GM23338 (cell line): Measurements from ENCODE around the gene C6orf120. TPM values are rescaled to one million over a fixed set of nuclear protein-coding genes. Genes with fewer than 3 reads are reported as not detected.
"Not testable (repeated sequence)": the region's sequence is repeated elsewhere in the genome, so short reads cannot be mapped to it uniquely, and the experiment has no call there.

Experiments used
- ATAC-seq: fragments of 200-7000 bp; cut with Tn5 transposase; 3 replicates; pipeline ENCODE4 v1.9.1; 2020
- DNase-seq: peaks from one replicate; pipeline ENCODE4 v3.0.0-alpha.2; 2015; ENCODE audit warnings: low spot score
- H2AFZ ChIP-seq: fragments of 200-600 bp; sonication (generic); 2 replicates; pipeline ENCODE4 v1.8.0; 2016; ENCODE audit warnings: antibody characterized with exemption, mild to moderate bottlenecking, moderate library complexity
- H3F3A ChIP-seq: fragments of 200-600 bp; sonication (generic); replicated peaks from 2 replicates; pipeline ENCODE4 v1.8.0; 2017; ENCODE audit warnings: antibody characterized with exemption, mixed run types, low read depth
- H3K27ac ChIP-seq: fragments of 200-600 bp; sonication (generic); 2 replicates; pipeline ENCODE4 v1.6.1; 2016; ENCODE audit warnings: low read depth
- H3K27me3 ChIP-seq: fragments of 200-600 bp; sonication (generic); 2 replicates; pipeline ENCODE4 v1.8.0; 2016; ENCODE audit warnings: mild to moderate bottlenecking, mixed run types, moderate library complexity; ENCODE audit not compliant: insufficient read depth
- H3K36me3 ChIP-seq: fragments of 200-600 bp; sonication (generic); 2 replicates; pipeline ENCODE4 v1.8.0; 2016; ENCODE audit warnings: mild to moderate bottlenecking; ENCODE audit not compliant: insufficient read depth
- H3K4me1 ChIP-seq: fragments of 200-600 bp; sonication (generic); 2 replicates; pipeline ENCODE4 v1.8.0; 2016; ENCODE audit warnings: mild to moderate bottlenecking, moderate library complexity; ENCODE audit not compliant: insufficient read depth
- H3K4me2 ChIP-seq: fragments of 200-600 bp; sonication (generic); 2 replicates; pipeline ENCODE4 v1.7.1; 2017; ENCODE audit warnings: mixed run types
- H3K4me3 ChIP-seq: fragments of 200-600 bp; sonication (generic); 2 replicates; pipeline ENCODE4 v1.6.1; 2016; ENCODE audit warnings: mixed run types
- H3K79me2 ChIP-seq: fragments of 200-600 bp; sonication (generic); replicated peaks from 2 replicates; pipeline ENCODE4 v1.8.0; 2017; ENCODE audit warnings: mild to moderate bottlenecking; ENCODE audit not compliant: insufficient read depth
- H3K9me2 ChIP-seq: fragments of 200-600 bp; sonication (generic); 2 replicates; pipeline ENCODE4 v1.8.0; 2017; ENCODE audit not compliant: insufficient read depth
- H4K20me1 ChIP-seq: fragments of 200-600 bp; sonication (generic); replicated peaks from 2 replicates; pipeline ENCODE4 v1.8.0; 2017; ENCODE audit warnings: mild to moderate bottlenecking; ENCODE audit not compliant: insufficient read depth
- H3K27ac Mint-ChIP-seq: 2 replicates; pipeline ENCODE4 v1.8.0; 2020; ENCODE audit warnings: inconsistent platforms, mild to moderate bottlenecking, moderate library complexity, mixed read lengths
- H3K27me3 Mint-ChIP-seq: 3 replicates; pipeline ENCODE4 v1.8.0; 2022; ENCODE audit warnings: low read depth, mild to moderate bottlenecking, moderate library complexity, mixed read lengths, inconsistent platforms; ENCODE audit not compliant: insufficient read depth, poor library complexity
- H3K36me3 Mint-ChIP-seq: 3 replicates; pipeline ENCODE4 v1.8.0; 2021; ENCODE audit warnings: low read depth, mild to moderate bottlenecking, inconsistent platforms, moderate library complexity, mixed read lengths
- H3K4me1 Mint-ChIP-seq: 3 replicates; pipeline ENCODE4 v1.8.0; 2020; ENCODE audit warnings: mild to moderate bottlenecking, inconsistent platforms, mixed read lengths
- H3K4me3 Mint-ChIP-seq: 3 replicates; pipeline ENCODE4 v1.8.0; 2021; ENCODE audit warnings: moderate library complexity, mild to moderate bottlenecking, inconsistent platforms, mixed read lengths
- H3K9me3 Mint-ChIP-seq: 3 replicates; pipeline ENCODE4 v1.8.0; 2020; ENCODE audit warnings: moderate library complexity, mild to moderate bottlenecking, inconsistent platforms, mixed read lengths
- CREB1 ChIP-seq: fragments of 250-450 bp; sonication (Bioruptor Pico); IDR thresholded peaks from 2 replicates; pipeline ENCODE4 v1.5.0; 2020; ENCODE audit warnings: low read depth, mild to moderate bottlenecking, moderate library complexity
- CTCF ChIP-seq, 2 experiments: fragments of 200-600 bp in 1 of 2; sonication (generic) in 1 of 2; conservative IDR thresholded peaks; 2 replicates each; pipeline versions ENCODE4 v1.5.1 to v1.6.1; 2016 to 2017; ENCODE audit warnings: antibody characterized with exemption in 2 of 2, low read depth in 2 of 2, mild to moderate bottlenecking in 2 of 2, moderate library complexity in 1 of 2
- ETS1 ChIP-seq: IDR thresholded peaks from 2 replicates; pipeline ENCODE4 v1.6.1; 2016; ENCODE audit warnings: antibody characterized with exemption
- EZH2 ChIP-seq: fragments of 200-600 bp; sonication (generic); IDR thresholded peaks from one replicate; pipeline ENCODE4 v1.8.0; 2017; ENCODE audit warnings: antibody characterized with exemption, mild to moderate bottlenecking, low read depth; ENCODE audit not compliant: unreplicated experiment
- NANOG ChIP-seq: IDR thresholded peaks from 2 replicates; pipeline ENCODE4 v1.6.1; 2016; ENCODE audit warnings: antibody characterized with exemption, borderline replicate concordance
- polyA plus RNA-seq: library from polyadenylated mRNA; unstranded; fragments of >200 nt; fragmentation: Nextera tagmentation; extraction: Ambion mirVana; gene quantifications from 2 replicates; pipeline ENCODE4 v1.2.1, GENCODE V29; 2016
- total RNA-seq: library from RNA; depleted of rRNA; stranded (reverse); fragments of >200 nt; shearing (Covaris generic); gene quantifications from 2 replicates; pipeline ENCODE4 v1.2.3, GENCODE V29; 2014
- TF ChIP-seq, protein P1 (sequence below): fragments of 250-450 bp; sonication (Bioruptor Pico); IDR thresholded peaks from 2 replicates; pipeline ENCODE4 v1.5.0; 2020; ENCODE audit warnings: mild to moderate bottlenecking, moderate library complexity

The C6orf120 gene
- total and polyA plus RNA-seq, 2 experiments from 2014 or later = 18.8 to 57.3 TPM

DNA sequence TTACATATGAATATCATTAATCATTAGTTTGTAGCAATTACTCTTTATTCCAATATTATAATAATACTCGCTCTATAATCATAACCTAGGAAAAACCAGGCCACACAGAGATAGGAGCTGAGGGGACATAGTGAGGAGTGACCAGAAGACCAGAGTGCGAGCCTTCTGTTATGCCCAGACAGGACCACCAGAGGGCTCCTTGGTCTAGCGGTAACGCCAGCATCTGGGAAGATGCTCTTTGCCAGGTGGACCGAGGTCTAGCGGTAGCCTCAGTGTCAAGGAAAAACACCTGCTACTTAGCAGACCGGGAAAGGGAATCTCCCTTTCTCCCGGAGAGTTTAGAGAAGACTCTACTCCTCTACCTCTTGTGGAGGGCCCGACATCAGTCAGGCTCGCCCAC lies 4.8 kb upstream of the C6orf120 start:
- not testable (repeated sequence) for H3F3A ChIP-seq, H3K4me3 ChIP-seq, H3K9me3 Mint-ChIP-seq, H3K27ac Mint-ChIP-seq, H3K27me3 Mint-ChIP-seq, H3K4me3 Mint-ChIP-seq, H2AFZ ChIP-seq, H3K36me3 ChIP-seq, H3K9me2 ChIP-seq, ATAC-seq, H3K27ac ChIP-seq, H3K4me2 ChIP-seq, H3K27me3 ChIP-seq
- Histone ChIP-seq H3K4me1 (peaks cover 11% of the 10 kb centered on the region), H4K20me1 (peaks cover 12% of the 10 kb centered on the region; the same call in 1 of the 2 replicates), H3K79me2 (peaks cover 82% of the 10 kb centered on the region)
- peak; percentile 67 to 80 for TF ChIP-seq CTCF (conservative IDR thresholded peaks at IDR 0.05; ENCODE audit: low read depth in 2 of 2)
- TF ChIP-seq, protein P1, sequence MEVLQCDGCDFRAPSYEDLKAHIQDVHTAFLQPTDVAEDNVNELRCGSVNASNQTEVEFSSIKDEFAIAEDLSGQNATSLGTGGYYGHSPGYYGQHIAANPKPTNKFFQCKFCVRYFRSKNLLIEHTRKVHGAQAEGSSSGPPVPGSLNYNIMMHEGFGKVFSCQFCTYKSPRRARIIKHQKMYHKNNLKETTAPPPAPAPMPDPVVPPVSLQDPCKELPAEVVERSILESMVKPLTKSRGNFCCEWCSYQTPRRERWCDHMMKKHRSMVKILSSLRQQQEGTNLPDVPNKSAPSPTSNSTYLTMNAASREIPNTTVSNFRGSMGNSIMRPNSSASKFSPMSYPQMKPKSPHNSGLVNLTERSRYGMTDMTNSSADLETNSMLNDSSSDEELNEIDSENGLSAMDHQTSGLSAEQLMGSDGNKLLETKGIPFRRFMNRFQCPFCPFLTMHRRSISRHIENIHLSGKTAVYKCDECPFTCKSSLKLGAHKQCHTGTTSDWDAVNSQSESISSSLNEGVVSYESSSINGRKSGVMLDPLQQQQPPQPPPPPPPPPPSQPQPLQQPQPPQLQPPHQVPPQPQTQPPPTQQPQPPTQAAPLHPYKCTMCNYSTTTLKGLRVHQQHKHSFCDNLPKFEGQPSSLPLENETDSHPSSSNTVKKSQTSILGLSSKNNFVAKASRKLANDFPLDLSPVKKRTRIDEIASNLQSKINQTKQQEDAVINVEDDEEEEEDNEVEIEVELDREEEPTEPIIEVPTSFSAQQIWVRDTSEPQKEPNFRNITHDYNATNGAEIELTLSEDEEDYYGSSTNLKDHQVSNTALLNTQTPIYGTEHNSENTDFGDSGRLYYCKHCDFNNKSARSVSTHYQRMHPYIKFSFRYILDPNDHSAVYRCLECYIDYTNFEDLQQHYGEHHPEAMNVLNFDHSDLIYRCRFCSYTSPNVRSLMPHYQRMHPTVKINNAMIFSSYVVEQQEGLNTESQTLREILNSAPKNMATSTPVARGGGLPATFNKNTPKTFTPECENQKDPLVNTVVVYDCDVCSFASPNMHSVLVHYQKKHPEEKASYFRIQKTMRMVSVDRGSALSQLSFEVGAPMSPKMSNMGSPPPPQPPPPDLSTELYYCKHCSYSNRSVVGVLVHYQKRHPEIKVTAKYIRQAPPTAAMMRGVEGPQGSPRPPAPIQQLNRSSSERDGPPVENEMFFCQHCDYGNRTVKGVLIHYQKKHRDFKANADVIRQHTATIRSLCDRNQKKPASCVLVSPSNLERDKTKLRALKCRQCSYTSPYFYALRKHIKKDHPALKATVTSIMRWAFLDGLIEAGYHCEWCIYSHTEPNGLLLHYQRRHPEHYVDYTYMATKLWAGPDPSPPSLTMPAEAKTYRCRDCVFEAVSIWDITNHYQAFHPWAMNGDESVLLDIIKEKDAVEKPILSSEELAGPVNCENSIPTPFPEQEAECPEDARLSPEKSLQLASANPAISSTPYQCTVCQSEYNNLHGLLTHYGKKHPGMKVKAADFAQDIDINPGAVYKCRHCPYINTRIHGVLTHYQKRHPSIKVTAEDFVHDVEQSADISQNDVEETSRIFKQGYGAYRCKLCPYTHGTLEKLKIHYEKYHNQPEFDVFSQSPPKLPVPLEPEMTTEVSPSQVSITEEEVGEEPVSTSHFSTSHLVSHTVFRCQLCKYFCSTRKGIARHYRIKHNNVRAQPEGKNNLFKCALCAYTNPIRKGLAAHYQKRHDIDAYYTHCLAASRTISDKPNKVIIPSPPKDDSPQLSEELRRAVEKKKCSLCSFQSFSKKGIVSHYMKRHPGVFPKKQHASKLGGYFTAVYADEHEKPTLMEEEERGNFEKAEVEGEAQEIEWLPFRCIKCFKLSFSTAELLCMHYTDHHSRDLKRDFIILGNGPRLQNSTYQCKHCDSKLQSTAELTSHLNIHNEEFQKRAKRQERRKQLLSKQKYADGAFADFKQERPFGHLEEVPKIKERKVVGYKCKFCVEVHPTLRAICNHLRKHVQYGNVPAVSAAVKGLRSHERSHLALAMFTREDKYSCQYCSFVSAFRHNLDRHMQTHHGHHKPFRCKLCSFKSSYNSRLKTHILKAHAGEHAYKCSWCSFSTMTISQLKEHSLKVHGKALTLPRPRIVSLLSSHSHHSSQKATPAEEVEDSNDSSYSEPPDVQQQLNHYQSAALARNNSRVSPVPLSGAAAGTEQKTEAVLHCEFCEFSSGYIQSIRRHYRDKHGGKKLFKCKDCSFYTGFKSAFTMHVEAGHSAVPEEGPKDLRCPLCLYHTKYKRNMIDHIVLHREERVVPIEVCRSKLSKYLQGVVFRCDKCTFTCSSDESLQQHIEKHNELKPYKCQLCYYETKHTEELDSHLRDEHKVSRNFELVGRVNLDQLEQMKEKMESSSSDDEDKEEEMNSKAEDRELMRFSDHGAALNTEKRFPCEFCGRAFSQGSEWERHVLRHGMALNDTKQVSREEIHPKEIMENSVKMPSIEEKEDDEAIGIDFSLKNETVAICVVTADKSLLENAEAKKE = 0 out of 2 replicates have a peak, but pooled peaks have one; percentile 17
- peaks cover 54% of the 10 kb centered on the region for H3K36me3 Mint-ChIP-seq
- peaks cover 21% of the 10 kb centered on the region for H3K4me1 Mint-ChIP-seq
- peak; percentile 71 for DNase-seq

- Histone ChIP-seq H3K79me2 (peaks cover 77% of the 10 kb centered on the region), H3K4me1 (peaks cover 17% of the 10 kb centered on the region), H3K9me2 (no peaks in the 10 kb centered on the region), H4K20me1 (peaks cover 10% of the 10 kb centered on the region), H3K4me3 (peak overlapping the region; percentile 92), H3K4me2 (peak overlapping the region; percentile 89), H3F3A (no peaks in the 10 kb centered on the region), H3K36me3 (no peaks in the 10 kb centered on the region), H3K27ac (no peak overlapping the region), H2AFZ (no peak overlapping the region), H3K27me3 (no peaks in the 10 kb centered on the region)
- H3K36me3 Mint-ChIP-seq = peaks cover 45% of the 10 kb centered on the region
- H3K27me3 Mint-ChIP-seq = no peaks in the 10 kb centered on the region
- H3K4me3 Mint-ChIP-seq = peak overlapping the region; percentile 95
- peak overlapping the region; percentile 67; the same call in 1 of the 2 replicates for H3K27ac Mint-ChIP-seq
- no peak for ATAC-seq
- peaks cover 8% of the 10 kb centered on the region; the same call in 1 of the 3 replicates for H3K9me3 Mint-ChIP-seq
- peaks cover 27% of the 10 kb centered on the region for H3K4me1 Mint-ChIP-seq
- peak; percentile 38 for DNase-seq
- no peak for TF ChIP-seq ETS1
- TF ChIP-seq CREB1 (CRISPR knock-in tag) = no peak
- no peak for TF ChIP-seq EZH2
- TF ChIP-seq NANOG = no peak
Measured at GRCh38 chr6:169700296-169700695, 1.6 kb upstream of the C6orf120 start.
